ENCODE data around the gene SPATA31C1. TPM values are rescaled to one million over a fixed set of nuclear protein-coding genes. Genes with fewer than 3 reads are reported as not detected.
"Not testable (repeated sequence)": the region's sequence is repeated elsewhere in the genome, so short reads cannot be mapped to it uniquely, and the experiment has no call there.

The SPATA31C1 gene
- not detected for total RNA-seq
- long read RNA-seq, result 0 reads

- H3K27ac ChIP-seq; H3K27me3 ChIP-seq; DNase-seq; H3K36me3 ChIP-seq; intact Hi-C loops (cut with DNase I); H3K9me3 ChIP-seq; H3K4me3 ChIP-seq; ATAC-seq; H3K4me1 ChIP-seq: not testable (repeated sequence)
- no CpG with 5 or more reads among the region's 8 CpGs for WGBS (ENCODE audit: insufficient coverage, low coverage, low lambda C conversion rate, missing lambda C conversion rate)
Measured at GRCh38 chr9:87917662-87918061, at the start of gene SPATA31C1. SPATA31C1 (plus strand) TSS chr9:87917962.

DNA sequence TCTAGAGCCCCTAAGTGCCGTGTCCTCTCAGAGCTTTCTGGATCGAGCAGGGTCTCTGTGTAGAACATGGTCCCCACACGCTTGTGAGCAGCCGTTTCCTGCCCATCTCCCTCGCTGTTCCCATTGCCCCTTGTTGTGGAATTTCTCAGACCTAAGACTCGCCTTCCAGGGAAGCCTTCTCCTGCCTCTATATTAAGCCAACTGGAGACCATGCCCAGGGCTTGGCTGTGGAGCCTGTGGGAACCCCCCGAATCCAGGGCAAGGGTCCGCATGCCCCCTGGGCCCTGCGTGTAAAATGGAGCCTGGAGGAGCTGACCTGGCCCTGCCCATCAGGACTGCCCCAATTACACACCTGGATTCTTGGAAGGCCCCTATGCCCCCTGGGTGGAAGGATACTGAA lies 49.6 kb upstream of the SPATA31C1 start:
- Histone ChIP-seq H3K27me3 (no peaks in the 10 kb centered on the region), H3K4me1 (no peaks in the 10 kb centered on the region), H3K4me3 (no peak overlapping the region), H3K36me3 (no peaks in the 10 kb centered on the region), H3K9me3 (no peaks in the 10 kb centered on the region), H3K27ac (no peak overlapping the region)
- no peak for ATAC-seq
- 98% methylated on average over 6 of the region's 9 CpGs for WGBS (ENCODE audit: insufficient coverage, low coverage, low lambda C conversion rate, missing lambda C conversion rate)
- DNase-seq, result no peak
- intact Hi-C loops (cut with DNase I), result no loop called here
- TF ChIP-seq POLR2A (IDR thresholded peaks at IDR 0.05) (no peak), CTCF (IDR thresholded peaks at IDR 0.05) (no peak)

DNA sequence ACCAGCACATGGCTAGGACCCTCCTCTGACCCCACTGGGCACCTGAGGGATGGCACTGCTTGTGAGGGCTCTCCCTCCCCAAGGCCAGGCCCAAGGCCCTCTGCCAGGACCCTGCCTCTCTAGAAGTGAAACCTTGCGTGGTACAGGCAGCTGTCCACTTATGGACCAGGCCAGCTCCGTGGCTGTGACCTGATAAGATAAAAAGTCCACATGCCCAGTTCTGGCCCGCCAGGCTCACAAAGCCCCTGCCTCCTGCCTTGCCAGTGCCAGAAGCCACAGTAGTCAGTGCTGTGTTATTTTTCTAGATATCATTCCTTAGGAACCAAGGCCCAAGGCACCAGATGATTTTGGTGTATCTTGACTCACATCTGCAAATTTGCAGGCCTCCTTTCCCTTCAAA lies 49.1 kb upstream of the SPATA31C1 start:
- no peak for ATAC-seq
- Histone ChIP-seq H3K9me3 (no peaks in the 10 kb centered on the region), H3K36me3 (no peaks in the 10 kb centered on the region), H3K4me3 (no peak overlapping the region), H3K27ac (no peak overlapping the region), H3K4me1 (no peaks in the 10 kb centered on the region), H3K27me3 (no peaks in the 10 kb centered on the region)
- DNase-seq, result no peak
- TF ChIP-seq CTCF (IDR thresholded peaks at IDR 0.05), result no peak
- TF ChIP-seq POLR2A (IDR thresholded peaks at IDR 0.05), result no peak
- no CpG with 5 or more reads among the region's 3 CpGs for WGBS (ENCODE audit: insufficient coverage, low coverage, low lambda C conversion rate, missing lambda C conversion rate)
- intact Hi-C loops (cut with DNase I), result no loop called here

GRCh38 chr9:87869082-87869481 lies 48.7 kb upstream of the SPATA31C1 start:
- H3K27ac ChIP-seq, result no peak overlapping the region
- ATAC-seq (no peak), DNase-seq (no peak)
- H3K4me3 ChIP-seq, result no peak overlapping the region
- no peaks in the 10 kb centered on the region for H3K36me3 ChIP-seq
- no peaks in the 10 kb centered on the region for H3K9me3 ChIP-seq
- no peaks in the 10 kb centered on the region for H3K4me1 ChIP-seq
- intact Hi-C loops (cut with DNase I), result no loop called here
- TF ChIP-seq POLR2A (IDR thresholded peaks at IDR 0.05) (no peak), CTCF (IDR thresholded peaks at IDR 0.05) (no peak)
- 83% methylated on average over 1 of the region's 11 CpGs for WGBS (ENCODE audit: insufficient coverage, low coverage, low lambda C conversion rate, missing lambda C conversion rate)
- no peaks in the 10 kb centered on the region for H3K27me3 ChIP-seq

DNA sequence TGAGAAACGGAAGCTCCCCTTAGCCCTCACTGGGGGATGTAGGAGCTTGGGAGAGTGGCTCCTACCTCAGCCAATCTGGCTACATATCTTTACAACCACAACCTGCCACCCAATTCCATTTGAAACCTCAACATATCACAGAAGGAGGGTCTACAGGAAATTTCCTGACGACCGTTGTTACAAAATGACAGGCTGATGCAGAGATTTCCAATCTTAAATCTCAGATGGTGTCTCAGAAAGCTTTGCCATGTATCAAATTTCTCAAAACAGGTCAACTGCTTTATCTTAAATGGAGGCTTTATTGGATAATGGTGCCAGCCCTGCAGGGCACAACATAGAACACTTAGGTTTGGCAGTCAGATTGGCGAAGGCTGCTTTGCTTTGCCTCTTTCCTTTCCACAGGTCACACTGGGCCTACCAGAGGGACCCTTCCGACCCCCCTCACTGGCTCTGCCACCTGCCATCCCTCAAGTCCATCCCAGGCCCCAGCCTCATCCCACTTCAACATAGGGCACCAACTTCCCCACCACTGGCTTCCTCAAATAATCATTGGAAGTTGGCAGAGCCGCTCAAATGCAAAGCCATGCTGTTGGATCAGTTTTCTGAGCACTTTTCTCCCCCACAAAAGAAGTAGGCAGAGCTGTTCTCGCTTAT lies 46.2 kb upstream of the SPATA31C1 start:
- intact Hi-C loops (cut with DNase I), result no loop called here
- WGBS (ENCODE audit: insufficient coverage, low coverage, low lambda C conversion rate, missing lambda C conversion rate), result 91% methylated on average over 5 of the region's 7 CpGs
- no peak overlapping the region for H3K4me3 ChIP-seq
- TF ChIP-seq CTCF (IDR thresholded peaks at IDR 0.05) (no peak), POLR2A (IDR thresholded peaks at IDR 0.05) (no peak)
- H3K27me3 ChIP-seq, result no peaks in the 10 kb centered on the region
- ATAC-seq (no peak), DNase-seq (no peak)
- no peaks in the 10 kb centered on the region for H3K4me1 ChIP-seq
- no peaks in the 10 kb centered on the region for H3K9me3 ChIP-seq
- H3K27ac ChIP-seq, result no peak overlapping the region
- no peaks in the 10 kb centered on the region for H3K36me3 ChIP-seq
